HG03066 (cell line): ENCODE measurements around the gene SYNDIG1L.

ENCODE experiments used
- ATAC-seq: cut with Tn5 transposase; IDR thresholded peaks from one replicate; pipeline ENCODE4 v1.9.1; 2021; ENCODE audit warnings: low read depth; ENCODE audit not compliant: unreplicated experiment

The SYNDIG1L gene

DNA sequence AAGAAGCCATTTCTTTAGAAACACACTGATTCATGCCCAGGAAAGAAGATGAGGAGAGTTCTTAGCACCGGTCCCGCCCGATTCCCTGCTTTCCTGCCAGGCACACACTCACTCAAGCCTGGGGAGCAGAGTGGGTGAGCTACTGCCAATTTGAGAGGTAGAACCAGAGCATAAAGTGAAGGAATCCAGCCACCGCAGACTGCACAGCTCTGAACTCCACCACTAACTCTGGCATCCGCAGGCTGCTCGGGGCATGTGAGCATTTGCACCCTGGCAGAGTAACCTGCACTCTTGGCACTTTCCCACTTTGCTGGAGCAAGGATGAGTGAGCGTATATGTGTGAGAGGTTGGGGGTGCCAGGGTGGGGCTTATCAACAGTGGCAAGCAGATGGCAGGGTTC, 4.0 kb upstream of the SYNDIG1L start:
- no peak for ATAC-seq

DNA sequence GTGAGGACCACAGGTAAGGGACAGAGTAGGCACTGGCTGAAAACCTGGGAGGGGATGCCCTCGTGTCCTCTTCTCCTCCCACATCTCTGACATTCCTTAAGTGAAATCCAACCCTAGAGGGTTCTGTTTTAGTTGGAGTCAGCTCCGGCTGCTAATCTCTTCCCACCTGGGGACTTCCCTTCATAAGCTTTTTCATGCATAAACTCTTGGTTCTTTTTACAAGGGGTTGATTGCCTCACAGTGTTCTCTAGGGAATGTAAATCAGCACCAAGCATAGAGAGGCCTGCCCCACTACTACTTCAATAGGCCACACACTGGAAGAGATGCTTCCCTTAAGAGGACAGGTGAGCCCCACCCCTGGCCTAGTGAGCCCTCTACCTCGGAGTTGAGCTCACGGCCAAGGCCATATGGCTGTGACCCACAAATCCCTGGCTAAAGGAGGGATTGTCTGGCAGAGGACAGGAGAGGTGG, 3.2 kb upstream of the SYNDIG1L start:
- ATAC-seq: no peak

DNA sequence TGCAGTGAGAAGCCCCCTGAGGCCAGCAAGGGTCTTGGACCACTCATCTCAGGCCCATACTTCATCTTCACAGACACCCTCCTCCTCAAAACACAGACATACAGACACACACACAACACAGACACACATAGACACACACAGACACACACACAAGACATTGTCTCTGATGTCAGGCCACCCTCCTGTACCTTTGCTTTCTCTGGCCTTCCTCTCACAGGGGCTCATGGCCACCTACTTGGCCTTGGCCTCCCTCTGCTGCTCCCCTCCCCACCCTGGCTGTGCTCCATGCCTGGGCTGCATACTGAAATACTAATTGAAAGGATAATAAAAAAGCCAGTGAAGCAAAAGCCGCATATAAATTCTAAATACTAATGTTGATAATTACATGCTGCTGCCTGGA, 1.6 kb upstream of the SYNDIG1L start:
- ATAC-seq: no peak

DNA sequence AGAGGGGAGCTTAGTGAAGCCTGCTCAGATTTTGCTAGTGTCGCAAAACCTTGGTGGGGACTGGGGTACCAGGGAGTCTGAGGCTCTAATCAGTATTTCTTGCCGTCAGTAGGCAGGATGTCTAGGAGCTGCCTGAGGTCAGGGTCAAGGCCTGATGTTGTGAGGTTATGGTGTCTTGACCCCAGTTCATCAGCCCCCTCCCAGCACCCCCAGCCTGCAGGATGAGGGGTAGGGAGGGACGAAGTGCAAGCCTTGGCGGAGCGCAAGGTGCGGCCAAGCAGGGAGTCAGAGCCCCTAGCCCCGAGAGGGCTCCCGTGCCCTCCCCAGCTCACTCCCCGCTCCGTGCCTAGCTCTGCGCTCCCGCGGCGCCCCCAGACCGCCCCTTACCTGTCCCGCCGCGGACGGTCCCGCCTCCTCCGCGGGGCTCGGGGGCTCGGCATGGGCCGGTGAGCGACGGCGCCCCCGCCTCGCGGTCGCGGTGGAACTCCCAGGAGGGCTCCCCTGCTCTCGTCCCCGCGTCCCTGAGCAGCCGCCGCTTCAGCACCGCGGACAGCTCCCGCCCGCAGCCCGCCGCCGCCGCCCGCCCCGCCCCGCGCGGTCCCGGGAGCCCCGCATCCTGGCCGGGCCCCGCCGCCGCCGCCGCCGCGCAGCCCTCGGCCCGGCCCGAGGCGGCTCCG, 347 bp downstream of the SYNDIG1L start:
- ATAC-seq: no peak

DNA sequence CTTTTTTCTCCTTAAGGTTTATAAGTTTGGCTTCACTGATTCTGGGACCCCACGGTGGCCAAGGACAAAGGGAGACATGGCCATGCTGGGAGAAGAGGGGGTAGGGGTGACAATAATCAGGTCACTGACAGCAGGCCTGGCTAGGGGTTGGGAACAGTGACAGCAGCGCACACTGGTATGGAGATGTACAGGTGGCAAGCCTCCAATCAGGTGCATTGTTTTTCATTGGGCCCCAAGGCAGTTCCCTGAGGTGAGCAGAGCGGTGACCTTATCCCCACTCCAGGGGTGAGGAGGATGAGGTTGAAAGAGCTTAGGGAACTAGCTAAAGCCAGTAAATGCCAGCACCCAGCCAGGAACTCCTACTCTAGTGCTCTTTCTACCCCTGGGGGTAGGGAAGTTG, 1.4 kb downstream of the SYNDIG1L start:
- ATAC-seq: no peak

DNA sequence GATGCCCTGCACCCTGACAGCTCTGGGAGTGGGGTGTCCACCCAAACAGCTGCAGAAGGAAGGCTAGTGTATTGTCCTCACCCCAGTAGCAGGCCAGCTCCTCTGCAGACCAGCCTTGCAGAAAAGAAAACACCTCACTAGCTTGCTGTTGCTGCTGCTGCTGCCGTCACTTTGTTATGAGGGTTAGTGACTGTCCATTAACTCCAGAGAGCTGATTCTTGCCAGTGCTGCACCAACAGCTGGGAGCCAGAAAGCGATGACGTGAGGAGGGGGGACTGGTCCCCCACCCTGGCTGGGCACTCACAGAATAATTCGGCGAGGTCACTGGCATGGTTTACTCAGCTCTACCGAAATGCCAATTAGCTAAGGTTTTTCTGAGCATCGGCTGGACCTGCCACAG, 2.8 kb downstream of the SYNDIG1L start:
- ATAC-seq: no peak

DNA sequence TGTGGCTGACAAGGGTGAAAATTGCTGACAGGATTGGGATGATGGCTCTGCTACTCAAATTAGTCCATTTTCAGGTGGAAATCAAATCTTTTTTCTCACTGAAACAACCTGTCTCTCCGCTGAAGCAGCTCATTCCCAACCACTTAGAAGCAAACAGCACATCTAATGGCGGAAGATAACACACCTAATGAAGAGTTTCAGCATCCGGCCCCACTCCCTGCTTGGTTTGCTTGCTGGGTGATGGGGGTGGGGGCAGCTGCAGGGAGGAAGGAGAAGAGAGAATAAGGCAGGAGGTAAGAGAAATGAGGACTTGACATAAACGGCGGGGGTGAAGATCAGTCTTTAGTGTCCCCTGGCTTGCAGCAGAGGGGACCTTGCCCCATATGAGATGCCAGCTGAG, 4.0 kb downstream of the SYNDIG1L start:
- no peak for ATAC-seq

DNA sequence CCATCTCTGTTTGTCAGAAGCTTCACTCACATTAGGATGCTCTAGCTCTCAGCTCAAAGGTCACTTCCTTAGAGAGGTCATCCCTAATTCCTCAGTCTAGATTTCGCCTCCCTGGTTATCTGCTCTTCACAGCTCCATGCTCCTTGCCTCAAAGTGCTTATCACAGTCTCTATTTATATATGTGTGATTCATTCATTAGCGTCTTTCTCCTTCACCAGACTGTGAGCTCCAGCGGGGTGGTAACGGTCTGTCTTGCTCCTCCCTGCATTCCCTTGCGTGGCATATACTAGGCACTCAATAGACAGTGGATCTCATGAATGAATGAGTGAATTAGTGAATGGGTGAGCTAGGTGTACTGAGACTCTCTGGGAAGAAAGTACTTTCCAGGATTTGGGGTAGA, 6.9 kb downstream of the SYNDIG1L start:
- no peak for ATAC-seq

DNA sequence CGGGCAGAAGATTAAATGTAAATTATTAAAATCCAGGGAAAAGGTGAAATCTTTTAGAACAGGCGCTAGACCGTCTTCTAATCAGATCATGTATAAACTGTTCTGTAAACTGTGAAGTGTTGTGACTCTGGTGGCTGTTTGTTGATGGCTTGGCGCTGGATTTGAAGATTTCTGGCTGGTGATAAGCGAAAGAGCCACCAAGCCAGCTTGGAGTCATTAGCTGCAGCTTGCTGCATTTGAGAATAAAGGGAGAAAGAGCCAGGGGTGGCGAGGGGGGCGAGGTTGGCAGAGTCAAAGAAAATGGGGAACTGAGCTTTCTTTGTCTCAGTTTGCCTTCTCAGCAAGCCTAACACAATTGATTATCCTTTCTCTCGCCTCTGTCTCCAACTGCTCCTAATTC, 8.0 kb downstream of the SYNDIG1L start:
- ATAC-seq: no peak

DNA sequence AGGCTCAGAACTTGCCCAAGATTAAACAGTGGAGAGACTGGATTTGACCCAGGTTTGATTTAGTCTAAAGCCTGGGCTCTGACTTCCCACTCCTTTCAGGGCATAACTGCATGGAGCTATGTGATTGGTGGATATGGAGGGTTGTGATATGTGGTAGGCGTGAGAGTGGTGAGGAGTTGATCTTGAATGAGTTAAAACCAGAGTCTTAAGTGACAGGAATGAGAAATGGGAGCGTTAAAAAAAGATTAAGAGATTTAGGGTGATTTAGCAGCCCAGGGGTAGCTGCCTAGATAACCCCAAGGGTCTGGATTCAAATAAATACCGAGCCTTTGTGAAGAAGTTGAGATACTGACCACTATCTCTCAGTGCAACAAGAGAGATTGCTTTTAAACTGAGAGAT, 8.4 kb downstream of the SYNDIG1L start:
- ATAC-seq: no peak

DNA sequence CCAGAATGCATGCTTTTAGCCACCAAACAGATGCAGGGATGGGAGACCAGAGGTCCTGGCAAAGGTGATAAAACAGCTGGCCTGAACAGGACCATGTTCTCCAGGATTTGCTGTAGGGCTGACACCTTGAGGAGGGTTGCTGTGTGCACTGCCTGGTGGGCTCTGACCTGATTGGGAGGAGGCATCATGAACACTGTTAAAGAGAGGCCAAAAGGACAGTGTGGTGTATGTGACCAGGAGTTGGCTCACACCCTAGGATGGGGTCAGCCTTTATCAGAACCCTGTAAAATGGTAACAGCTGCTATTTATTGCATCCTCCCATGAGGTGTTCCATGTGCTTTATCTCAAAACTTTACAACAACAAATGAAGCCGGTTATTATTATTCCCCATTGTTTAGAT, 8.8 kb downstream of the SYNDIG1L start:
- ATAC-seq: no peak

DNA sequence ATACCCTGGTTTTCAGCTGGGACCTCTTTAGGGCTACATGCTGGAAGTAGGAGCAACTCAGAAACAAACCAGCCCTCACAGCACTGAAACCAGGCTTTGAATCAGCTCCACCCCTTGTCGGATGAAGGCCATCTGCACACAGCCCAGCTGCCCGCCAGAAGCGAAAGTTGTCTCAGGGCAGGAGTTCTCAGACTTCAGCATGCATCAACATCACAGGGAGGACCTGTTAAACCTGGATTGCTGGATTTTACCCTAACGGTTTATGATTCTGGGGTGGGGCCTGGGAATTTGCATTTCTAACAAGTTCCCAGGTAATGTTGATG, 10.9 kb downstream of the SYNDIG1L start:
- ATAC-seq: no peak

DNA sequence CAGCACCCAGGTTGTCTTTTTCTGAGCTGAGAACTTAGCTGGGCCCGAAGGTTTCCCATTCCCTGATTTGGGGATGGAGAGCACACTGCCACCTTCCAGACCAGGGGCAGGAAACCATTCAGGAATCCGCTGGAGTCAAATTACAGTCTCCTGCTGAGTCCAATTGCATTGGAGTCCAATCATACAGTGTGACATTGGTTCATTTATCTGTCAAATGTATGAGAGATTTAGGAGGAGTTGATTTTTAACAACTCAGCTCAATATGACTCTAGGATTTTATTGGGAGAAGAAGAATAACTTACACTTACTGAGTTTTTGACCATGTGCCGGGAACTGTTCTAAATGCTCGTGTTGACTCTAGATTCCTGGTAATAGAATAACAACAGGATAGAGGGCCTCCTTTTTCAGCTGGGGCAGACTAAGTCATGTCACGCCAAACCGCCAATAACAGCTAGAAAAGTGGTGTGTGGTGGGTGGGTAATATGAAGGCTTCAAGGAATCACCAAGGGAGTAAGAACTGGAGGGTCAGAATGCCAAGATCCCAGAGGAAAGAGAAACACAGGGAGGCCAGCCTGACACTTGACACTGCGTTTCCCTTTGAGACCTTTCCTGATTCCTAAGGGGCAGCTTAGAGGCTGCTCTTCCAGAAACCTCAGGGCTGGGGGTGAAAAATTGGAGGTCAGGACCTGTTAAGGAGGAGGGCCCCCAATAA, 11.5 kb downstream of the SYNDIG1L start:
- no peak for ATAC-seq

DNA sequence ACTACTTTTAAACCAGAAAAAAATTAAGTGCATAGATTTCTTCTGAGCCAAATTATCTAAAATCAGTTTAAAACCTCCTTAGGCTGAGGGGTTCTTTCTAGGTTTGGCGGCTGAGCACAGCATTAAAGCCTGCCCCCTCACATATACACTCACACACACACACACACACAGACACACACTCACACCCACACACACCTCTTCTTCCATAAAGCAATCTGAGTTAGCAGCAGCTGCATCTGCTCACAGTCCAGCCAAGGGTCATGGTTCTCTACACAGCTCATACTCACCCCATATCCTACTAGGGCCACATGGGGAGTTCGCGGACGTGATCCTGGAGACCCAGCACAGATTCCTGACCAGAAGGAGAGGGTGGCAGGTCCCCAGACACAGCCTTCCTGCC, 12.4 kb downstream of the SYNDIG1L start:
- no peak for ATAC-seq

DNA sequence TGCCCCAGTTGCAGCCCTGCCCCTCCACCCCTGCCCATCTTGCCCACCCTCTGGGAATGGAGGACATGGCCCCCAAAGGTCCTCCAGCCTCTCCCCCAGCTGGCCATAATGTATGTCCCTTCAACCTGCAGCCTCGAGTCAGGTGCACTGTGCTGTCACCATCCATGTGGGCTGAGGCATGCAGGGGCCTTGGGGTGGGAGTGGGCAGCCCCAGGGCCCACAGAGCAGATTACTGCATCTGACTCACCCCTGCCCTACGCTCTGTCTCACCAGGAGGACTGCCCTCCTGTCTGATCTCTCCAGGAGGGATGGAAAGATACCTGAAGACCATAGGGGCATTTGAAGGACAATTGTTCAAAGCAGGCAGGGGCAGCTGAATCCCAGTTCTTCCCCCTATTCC, 13.3 kb downstream of the SYNDIG1L start:
- ATAC-seq: no peak

DNA sequence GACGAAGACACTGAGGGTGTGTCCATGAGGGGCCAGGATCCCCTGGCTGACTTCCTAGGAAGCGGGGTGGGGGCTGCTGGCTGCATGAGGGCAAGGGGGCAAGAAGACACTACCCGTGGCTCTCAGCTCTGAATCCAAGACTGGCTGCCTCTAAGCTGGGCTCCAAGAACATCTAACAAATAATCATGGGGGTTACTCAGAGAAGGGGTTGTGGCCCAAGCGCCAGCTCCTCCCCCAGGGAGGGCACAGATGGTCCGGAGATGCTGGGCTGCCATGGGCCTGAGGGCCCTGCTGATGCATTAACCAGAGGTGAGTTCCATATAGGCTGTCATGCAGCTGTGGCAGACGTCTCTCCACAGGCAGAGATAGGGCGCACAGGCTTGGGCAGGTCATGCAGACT, 14.3 kb downstream of the SYNDIG1L start:
- no peak for ATAC-seq

DNA sequence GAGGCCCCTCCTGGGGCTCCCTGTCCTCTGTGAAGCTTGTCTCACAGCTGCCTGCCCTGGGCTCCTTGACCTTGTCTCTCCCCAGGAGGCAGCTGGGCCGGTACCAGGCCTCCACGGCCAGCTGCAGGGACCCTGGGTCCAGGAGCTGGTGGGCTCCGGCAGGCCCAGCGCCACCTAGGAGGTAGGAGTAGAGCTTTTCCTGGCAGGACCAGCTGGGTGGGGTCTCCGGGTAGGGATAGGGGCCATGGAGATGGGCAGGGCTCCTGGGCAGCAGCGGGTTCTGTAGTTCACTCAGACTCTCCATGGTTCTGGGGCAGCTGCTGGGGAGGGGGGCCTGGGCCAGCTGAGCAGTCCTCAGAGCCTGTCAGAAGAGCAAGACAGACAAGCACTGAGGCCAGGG, 16.6 kb downstream of the SYNDIG1L start:
- ATAC-seq: no peak

DNA sequence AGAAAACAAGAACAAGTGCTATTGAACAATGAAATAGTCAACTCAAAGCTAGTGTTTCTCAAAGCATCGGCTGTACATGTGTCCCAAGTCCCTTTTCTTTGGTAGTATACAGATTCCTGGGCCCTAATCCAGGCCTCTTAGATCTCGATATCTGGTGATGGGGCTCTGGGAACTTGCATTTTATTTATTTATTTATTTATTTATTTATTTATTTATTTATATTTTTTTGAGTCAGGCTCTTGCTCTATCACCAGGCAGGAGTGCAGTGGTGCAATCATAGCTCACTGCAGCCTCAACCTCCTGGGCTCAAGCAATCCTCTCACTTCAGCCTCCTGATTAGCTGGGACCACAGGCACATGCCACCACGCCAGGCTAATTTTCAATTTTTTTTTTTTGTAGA, 17.1 kb downstream of the SYNDIG1L start:
- ATAC-seq: no peak

DNA sequence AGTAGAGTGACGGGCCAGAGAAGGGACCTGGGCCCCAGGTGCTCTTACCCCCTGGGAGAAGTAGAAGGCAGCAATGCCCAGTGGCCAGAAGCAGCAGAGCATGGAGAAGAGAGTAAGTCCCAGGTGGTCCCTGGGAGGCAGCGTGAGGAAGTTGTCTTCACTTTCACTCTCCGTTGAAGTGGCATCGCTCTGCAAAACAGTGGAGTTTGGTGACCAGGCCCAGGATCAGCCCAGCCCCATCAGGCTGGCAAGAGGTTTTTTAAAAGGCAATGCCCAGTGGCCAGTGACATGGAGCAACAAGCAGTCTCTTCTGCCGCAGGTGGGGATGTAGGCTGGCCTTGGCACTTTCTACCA, 18.2 kb downstream of the SYNDIG1L start:
- ATAC-seq: no peak

DNA sequence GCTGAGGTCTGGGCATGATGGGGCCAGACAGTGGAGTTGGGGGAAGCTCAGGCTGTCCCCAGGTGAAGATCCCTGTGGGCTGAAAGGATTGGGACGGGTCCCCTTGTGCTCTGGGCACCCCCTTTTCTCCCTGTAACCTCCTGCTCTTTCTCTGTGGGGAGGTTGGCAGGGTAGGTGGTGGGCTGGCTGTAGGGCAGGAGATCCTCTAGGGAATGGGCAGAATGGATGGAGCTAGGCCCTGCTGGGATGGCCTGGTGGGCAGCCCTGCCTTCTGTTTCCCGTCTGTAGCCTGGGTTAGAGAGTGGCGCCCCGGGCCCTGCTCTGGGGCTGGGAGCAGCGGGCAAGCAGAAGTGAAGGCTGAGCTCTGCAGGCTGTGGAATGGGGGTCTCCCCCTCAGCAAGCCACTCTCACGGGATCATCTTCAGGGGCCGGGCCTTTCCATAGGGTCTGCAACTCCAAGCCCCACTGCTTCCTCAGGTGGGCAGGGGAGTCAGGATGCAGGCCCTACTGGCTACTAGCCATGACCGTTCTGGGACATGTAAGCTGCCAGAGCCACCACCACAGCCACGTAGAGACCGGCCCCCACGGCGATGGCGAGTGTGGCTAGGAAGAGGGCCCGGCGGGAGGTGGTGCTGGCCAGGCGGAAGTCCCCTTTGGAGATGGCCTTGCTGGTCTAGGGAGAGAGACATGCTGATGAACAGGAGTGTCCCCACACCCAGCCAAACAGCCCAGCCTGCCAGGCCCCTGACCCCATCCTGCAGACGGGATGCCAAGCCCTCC, 18.8 kb downstream of the SYNDIG1L start:
- no peak for ATAC-seq

DNA sequence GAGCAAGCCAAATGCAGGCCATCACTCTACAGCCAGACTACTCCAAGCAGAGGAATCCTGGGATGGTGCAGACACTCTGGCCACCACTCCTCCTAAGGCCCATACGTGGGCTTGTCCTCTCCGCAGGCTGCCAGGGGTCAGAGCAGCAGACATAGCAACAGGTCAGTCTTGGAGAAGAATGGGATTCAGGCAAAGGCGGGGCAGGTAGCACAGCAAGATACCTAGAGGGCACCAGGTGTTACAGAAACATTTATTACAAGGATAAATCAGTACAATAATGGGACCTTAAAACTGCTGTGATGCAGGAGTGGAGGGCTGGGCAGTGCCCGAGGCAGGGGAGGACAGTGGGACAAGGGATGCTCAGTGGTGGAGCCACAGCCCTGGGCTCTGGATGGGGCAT, 20.3 kb downstream of the SYNDIG1L start:
- ATAC-seq: no peak

DNA sequence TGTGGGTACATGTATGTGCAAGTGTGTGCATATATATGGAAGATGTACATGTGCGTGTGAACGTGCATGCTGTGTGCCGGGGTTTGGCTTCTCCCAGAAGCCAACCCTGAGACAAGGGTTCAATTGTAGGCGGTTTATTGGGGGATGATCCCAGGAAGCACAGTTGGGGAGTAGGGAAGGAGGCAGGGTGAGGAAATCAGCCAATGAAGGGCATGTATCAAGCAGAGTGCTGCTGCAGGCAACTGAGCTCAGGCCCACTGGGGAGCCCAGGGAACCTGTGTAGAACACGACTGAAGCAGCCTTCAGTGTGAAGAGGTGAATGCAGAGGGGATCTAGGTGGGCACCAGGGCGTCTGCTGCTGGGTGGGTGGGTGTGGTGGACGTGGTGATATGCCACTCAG, 21.6 kb downstream of the SYNDIG1L start:
- no peak for ATAC-seq
